ENCODE results near the gene PTPRK.
"Not testable (repeated sequence)": the region's sequence is repeated elsewhere in the genome, so short reads cannot be mapped to it uniquely, and the experiment has no call there.

Gene PTPRK

DNA sequence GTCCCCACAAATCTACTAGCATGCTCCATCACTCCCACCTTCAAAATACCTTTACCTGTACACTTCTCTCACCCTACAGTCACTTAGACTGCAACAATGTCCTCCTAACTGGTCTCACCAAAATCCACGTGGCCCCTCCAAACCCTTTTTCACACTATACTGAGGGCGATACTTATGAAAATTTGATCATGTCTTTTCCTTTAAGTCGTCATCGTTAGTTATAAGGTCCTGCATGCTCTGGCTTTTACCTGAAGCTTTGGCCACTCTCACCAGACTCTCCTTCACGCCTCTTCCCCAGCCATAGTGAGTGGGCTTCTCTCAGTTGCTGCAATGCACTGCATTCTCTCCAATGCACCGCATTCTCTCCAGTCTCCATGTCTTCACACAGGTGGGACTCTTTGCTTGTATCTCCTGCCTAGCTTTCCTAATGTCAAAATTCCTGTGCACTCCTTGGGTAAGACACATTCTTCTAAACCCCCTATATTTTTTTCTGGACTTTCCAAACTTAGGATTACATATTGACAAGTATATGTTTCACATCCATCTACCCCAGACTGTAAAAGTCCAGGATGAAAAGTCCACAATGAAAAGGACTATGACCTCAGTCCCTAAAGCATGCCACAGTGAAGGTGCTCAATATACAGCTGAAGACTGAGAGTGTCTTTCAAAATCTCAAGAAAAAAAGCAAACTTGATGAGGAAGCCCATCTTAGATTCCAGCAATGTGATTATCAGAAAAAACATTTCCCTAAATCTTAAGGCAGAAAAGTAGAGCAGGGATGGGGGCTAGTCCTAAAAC is 24.7 kb downstream of the PTPRK start:
- in situ Hi-C loops (cut with MboI; ENCODE audit: low pct_unique_long_range_greater_than_20kb, low sequenced_read_pairs), result no loop called here
- no peak for DNase-seq

DNA sequence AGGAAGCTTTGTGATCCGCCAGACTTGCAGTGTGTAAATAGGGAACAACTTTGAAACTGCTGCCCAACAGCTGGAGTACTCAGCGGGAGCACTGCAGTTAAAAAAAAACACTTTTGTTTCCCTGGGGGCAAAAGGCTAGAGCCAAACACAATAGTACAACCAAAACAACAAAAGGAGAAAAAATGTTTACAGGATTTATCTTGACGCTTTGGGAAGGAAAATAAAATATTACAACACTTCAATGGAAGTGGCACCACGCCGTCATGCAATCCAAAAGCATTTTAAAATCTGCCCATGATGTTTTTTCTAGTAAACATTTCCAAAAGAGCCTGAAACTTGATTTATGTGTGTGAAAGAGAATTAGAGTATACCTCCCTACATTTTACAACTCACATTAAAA is 26.0 kb downstream of the PTPRK start:
- in situ Hi-C loops (cut with MboI; ENCODE audit: low pct_unique_long_range_greater_than_20kb, low sequenced_read_pairs), result no loop called here
- DNase-seq, result no peak

DNA sequence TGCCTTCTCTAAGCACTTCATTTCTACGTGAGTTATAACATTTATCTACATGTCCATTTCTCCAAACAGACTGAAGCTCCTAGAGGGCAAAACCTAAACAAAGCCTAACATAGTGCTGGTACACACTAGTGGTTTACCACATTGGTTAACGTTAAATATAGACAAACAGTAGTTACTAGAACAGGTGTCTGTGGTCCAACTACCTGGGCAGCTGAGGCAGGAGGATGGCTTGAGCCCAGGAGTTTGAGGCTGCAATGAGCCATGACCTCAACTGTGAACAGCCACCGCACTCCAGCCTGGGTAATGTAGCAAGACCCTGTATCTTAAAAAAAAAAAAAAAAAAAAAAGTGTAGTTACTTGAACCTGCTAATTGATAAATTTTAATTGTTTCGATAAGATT is 26.5 kb downstream of the PTPRK start:
- no peak for DNase-seq
- in situ Hi-C loops (cut with MboI; ENCODE audit: low pct_unique_long_range_greater_than_20kb, low sequenced_read_pairs), result no loop called here

DNA sequence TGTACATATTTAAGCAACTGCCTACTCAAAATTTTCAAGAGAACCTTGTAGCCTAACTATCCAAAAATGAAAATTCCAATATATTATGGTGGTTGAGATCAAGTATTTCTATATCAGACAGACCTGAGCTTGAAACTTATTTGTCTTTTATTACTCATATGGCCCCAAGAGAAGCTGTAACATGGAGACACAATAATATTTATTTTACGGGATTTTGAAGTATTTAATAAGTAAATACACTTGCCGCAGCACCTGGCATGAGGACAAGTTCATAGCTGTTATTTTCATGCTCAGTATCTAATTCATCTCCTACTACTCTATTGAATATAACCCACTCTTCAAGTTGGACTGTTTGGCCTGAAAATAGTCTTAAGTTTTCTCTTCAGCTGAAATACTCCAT is 28.0 kb downstream of the PTPRK start:
- in situ Hi-C loops (cut with MboI; ENCODE audit: low pct_unique_long_range_greater_than_20kb, low sequenced_read_pairs), result no loop called here
- no peak for DNase-seq

DNA sequence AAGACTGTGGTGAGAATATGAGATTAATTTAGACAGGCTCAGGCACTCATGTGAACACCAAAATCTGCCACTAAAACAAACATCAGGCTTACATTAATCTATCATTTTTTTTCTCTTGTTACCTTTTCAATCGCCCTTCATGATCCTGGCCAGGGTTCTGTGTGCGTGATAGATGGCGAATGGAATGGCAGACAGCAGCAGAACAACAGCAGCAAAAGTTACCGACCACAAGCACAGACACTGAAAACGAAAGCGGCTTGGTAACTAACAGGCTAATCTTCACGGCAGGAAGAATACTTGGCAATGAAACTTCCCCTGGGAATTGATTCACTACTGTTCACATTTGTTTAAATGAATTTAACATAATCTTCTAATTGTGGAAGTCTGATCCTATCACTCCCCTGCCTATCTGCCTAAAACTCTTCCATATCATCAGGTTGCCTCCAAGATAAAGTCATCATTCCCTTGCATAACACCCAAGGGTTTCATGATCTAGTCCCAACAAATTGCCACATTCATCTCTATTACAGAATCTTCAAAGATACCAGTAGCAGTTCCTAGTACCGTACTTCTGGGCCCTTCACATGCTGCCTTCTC is 28.7 kb downstream of the PTPRK start:
- in situ Hi-C loops (cut with MboI; ENCODE audit: low pct_unique_long_range_greater_than_20kb, low sequenced_read_pairs), result no loop called here

DNA sequence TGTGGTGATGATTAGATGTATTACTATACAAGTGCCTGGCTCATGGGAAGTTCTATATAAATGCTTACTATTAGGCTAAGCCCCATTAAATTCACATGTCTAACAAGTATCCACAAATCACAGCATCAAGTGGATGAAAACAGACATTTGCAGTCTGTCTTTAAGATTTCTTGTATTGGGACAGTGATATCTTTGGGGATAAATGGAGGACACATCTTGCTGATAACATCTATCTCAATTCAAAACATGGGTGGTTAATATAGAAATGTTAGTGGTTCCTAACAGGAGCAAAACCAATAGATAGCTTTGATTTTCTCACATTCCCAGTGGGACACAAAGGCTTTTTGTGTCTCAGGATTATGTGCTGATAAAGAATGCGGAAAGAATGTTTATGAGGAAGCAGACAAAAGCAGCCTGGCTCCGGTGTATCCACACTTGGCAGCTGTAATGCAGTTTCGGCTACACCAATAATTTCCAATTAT is 29.3 kb downstream of the PTPRK start:
- no peak for DNase-seq
- in situ Hi-C loops (cut with MboI; ENCODE audit: low pct_unique_long_range_greater_than_20kb, low sequenced_read_pairs), result no loop called here

More for the DNA sequence above, 28.7 kb downstream of the PTPRK start:
- peak; percentile 39 for DNase-seq

DNA sequence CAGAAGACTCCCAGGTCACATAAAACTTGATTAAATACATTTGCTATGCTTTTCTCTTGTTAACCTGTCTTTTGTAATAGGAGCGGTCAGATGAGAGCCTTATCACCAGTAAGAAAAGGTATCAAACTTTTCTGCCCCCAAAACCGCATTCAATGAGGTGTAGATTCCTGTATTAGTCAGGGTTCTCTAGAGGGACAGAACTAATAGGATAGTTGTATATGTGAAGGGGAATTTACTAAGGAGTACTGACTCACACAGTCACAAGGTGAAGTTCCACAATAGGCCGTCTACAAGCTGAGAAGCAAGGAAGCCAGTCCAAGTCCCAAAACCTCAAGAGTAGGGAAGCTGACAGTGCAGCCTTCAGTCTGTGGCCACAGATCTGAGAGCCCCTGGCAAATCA is 32.7 kb downstream of the PTPRK start:
- in situ Hi-C loops (cut with MboI; ENCODE audit: low pct_unique_long_range_greater_than_20kb, low sequenced_read_pairs), result no loop called here
- DNase-seq, result no peak

DNA sequence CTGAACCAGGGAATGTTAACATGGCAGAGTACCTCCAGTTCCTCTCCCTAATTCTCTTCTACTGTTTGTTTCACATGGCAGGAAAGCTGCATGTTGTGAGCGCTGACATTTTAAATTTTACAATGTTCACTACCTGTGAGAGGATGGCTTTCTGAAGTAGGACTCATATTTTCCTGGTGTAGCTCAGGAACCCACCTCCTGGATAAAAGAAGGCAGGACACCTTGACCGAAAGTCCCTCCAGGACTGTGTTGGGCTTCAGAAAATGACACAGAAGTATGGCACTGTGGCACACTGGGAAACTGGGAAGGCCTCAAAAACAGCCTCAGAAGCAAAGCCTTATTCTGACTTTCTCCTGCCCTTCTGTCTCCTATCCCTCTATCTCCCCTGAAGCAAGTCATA is 33.3 kb downstream of the PTPRK start:
- in situ Hi-C loops (cut with MboI; ENCODE audit: low pct_unique_long_range_greater_than_20kb, low sequenced_read_pairs), result no loop called here
- no peak for DNase-seq

DNA sequence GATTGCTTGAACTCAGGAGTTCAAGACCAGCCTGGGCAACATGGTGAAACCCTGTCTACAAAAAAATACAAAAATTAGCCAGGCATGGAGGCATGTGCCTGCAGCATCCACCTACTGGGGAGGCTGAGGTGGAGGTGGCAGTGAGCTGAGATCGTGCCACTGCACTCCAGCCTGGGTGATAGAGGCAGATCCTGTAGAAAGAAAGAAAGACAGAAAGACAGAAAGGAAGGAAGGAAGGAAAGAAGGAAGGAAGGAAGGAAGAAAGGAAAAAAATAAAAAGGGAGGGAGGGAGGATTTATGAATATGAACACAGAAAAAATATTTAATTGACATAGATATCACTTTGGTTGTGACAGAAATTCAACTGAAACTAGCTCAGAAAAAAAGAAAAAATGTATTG is 33.8 kb downstream of the PTPRK start:
- in situ Hi-C loops (cut with MboI; ENCODE audit: low pct_unique_long_range_greater_than_20kb, low sequenced_read_pairs); DNase-seq: not testable (repeated sequence)

DNA sequence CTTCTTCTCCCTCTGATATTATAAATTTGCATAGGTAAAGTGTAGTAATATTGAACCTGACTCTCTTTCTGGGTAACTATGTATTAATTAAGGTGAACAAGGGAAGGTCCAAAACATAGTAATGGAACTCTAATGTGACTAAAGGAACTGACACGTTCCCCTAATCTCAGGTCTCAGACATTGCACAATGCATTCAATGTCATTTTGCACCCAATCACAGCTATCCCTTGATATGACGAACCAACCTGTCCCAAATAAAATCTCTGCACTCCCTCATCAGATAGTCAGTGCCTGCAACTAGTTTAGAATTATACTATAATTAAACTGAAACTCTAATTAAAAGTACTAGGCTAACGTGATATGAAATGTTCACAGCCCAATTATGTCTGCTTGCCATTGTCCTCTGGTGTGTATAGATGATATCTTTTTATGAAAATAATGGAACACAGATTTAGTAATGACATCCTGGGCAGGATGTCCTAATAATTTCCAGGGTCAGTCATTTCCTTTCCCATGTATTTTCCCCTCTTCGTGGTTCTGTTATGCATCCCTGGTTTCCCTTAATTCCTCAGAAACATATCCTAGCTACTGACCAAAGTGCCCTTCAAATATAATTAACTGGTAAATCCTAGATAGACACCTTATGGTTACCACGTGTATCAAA is 36.8 kb downstream of the PTPRK start:
- in situ Hi-C loops (cut with MboI; ENCODE audit: low pct_unique_long_range_greater_than_20kb, low sequenced_read_pairs), result no loop called here
- no peak for DNase-seq

DNA sequence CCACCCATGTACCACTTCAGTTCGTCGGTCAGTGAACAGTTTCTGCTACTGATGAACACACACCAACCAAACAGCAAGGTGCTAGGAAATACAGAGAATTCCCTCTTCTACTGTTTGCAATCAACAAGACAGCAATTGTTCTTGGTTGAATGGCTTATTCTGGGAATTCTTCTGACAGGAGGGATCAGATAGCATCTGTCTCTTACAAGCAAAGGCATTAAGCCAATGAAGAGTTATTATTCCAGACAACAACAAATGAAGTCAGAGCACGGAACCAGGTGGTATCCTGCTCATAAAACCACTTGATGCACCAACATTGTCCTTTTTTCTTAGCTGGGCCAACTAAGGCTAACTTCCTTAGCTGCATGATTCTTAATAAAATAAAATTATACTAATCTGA is 37.8 kb downstream of the PTPRK start:
- no peak for DNase-seq
- in situ Hi-C loops (cut with MboI; ENCODE audit: low pct_unique_long_range_greater_than_20kb, low sequenced_read_pairs), result no loop called here

DNA sequence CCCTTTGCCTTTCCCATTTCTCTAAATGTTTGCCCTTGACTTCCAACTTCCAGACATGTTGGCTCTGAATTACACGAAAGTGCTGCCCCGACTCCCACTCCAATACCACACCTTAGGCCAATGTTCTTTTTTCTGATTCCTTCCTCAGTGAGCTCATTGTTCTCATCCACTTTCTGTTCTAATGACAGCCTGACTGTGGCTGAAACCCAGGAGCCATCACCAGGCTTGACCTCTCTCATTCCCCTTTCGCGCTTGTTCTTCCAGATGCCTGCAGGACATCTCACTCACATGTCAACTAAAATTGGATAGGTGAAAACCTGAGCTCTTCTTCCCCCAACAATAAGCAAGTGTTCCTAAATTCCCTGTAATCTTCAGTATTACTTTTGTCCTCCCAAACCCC is 40.4 kb downstream of the PTPRK start:
- in situ Hi-C loops (cut with MboI; ENCODE audit: low pct_unique_long_range_greater_than_20kb, low sequenced_read_pairs), result no loop called here
- no peak for DNase-seq

DNA sequence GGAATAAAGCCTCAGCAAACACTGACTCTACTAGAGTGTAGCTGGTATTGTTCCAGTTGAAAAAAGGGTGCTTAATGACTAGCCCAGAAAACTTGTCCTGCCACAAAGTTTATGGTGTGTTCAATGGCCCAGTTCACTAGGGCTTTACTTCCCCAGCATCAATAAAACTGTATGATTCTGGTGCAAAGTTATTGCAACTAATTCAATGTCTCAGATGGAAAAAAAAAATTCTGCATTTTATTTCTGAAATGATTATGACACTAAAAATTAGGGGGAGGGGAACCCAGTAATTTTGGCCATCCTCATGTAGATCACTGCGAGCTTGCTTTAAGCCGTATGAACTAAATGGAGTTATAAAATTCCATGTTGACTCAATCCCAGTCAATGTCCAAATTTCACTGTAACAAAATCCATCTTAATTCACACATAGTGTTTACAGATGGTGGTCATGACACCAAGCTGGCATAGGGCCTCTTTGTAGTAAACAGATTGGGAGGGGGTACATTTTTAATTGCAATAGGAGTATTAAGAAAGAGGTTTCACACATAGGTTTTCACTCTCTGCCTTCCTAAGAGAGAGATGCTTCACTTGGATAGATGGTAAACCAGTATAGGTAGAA is 41.2 kb downstream of the PTPRK start:
- DNase-seq, result no peak
- in situ Hi-C loops (cut with MboI; ENCODE audit: low pct_unique_long_range_greater_than_20kb, low sequenced_read_pairs), result no loop called here

DNA sequence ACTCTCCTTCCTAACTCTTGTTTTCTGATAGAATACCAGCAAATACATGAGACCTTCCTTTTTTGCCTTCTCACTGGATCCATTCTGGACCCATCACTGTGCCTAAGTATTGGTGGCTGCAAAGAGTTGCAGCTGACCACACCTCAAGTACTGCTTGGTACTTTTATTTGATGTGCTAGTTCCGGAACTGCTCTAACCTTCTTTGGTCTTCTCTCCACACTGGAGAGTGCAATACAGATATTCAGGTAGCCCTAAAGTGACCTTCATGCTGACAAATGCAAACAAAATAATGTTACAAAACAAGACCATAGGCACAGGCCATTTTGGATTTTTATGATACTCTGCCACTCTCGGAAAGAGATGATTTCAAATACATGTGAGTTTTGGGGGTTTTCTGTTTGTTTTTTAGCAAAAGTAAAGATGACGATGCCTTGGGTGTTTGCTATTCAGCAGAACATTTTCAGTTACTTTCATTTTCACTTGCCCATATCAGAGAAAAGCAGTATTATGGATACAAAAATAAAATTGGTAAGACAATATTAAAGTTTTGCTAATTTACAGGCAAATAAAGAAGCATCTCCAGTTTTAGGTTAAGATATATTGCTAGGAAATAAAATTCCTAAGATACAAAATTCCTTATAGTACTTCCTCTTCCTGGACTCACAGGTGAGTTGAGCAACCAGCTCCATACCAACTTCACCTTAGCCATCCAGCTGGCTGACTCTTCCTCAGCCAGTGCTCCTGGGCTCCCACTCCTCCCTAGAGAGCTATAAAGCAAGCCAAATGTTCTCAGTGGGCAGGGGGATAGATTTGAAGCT is 42.0 kb downstream of the PTPRK start:
- DNase-seq, result no peak
- in situ Hi-C loops (cut with MboI; ENCODE audit: low pct_unique_long_range_greater_than_20kb, low sequenced_read_pairs), result no loop called here

DNA sequence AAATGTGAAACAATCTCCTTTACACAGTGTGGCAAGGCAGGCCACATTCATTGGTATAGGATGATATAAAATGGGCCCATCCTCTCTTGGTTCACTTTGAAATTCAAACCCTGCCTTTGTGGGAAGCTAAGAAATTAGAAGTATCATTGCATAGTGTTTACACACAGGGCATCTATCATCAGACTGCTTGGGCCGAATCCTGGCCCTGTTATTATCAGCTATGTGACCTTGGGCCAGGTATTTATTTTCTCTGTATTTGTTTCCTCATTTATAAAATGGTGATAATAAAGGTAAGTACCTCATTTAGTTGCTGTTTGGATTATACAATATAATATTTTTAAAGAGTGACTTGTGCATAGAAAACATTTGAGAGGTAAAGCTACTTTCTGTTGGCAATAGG is 45.5 kb downstream of the PTPRK start:
- no peak for DNase-seq
- in situ Hi-C loops (cut with MboI; ENCODE audit: low pct_unique_long_range_greater_than_20kb, low sequenced_read_pairs), result no loop called here

DNA sequence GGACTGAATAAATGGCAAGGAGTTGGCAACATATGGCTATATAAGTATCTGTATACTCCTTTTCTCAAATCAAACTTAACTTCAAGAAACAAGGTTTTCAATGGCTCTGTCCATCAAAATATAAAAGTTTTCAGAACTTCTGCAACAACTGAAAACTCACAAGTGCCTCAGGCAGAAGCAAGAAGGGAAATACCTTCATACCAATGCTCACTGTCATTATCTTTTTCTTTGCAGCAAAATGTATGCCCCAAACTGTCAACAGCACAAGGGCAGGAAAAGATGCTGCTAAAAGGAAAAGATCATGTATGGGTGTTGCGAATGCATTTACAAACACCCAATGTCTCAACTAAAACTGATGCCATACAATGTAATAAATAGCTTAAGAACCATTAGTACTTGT is 45.9 kb downstream of the PTPRK start:
- in situ Hi-C loops (cut with MboI; ENCODE audit: low pct_unique_long_range_greater_than_20kb, low sequenced_read_pairs), result no loop called here
- DNase-seq, result no peak

DNA sequence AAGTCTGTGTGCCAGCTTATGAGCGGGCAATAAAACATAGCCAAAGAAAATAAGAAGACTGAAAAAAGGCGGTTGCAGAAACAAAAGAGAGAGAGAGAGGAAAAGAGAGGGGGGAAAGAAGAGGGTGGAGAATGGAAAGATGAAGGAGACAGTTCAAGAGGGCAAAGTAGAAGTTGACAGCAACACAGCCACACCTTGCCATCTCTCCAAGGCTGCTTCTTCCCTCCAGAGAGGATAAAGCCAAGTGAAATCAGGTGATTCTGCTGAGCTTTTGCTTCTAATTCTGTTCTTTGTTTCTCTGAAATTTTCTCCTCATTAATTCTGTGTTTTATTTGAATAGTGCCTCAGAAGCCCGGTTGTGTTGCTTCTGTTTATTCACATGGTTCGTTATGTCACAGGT is 48.5 kb downstream of the PTPRK start:
- in situ Hi-C loops (cut with MboI; ENCODE audit: low pct_unique_long_range_greater_than_20kb, low sequenced_read_pairs), result no loop called here
- DNase-seq, result no peak

DNA sequence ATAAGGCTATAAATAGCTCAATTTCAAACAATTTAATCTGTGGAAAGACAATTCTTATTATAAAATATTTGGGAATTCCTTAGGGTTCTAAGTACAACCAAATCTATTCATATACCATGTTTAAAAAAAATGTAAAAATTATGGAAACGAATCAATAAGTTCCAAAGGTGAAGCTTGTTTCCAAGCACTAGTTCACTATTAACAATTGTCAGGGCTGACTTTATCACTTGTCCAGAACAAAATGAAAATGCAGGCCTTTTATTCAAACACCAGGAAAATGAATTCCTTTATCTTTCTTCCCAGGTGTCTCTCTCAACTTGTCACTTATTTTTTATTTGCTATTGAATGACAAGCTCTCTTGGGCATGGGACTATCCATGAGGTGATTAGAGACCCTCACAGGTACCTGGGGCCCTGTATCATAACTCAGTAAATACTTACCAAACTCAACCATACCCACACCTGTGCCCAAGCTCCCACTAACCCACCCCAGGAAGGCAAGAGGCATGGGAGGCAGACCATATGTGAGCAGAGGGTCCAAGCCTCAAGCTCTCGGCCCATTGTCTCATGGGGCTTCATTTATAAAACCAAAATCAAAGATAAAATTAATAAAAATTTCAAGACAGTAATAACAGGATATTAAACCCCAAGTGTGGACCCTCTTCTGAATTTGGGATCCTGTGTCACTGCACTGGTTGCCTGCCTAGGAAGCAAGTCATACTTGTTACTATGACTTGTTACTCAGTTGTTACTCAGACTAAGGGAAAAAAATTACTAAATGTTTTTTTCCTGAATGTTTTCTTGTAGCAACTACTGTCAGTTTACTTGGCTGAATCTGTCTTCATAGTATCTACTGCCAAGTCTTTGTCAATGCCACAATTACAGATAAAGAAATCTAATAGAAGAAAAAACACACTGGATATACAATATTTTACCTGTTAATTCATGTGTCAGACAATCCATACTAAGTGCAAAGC is 54.7 kb downstream of the PTPRK start:
- in situ Hi-C loops (cut with MboI; ENCODE audit: low pct_unique_long_range_greater_than_20kb, low sequenced_read_pairs), result no loop called here
- no peak for DNase-seq

Measured in KBM-7 (cell line).